Neuronal stem cell (in vitro differentiated cells): Measurements from ENCODE around the gene MAGEB5.

Experiments used
- DNase-seq: peaks from one replicate; pipeline ENCODE4 v3.0.0-alpha.2; 2013; ENCODE audit warnings: low spot score
- H2AFZ ChIP-seq: one replicate; pipeline ENCODE4 v1.6.1; 2013; ENCODE audit warnings: mild to moderate bottlenecking, low read length, inconsistent platforms
- H2AK5ac ChIP-seq: 2 replicates; pipeline ENCODE4 v1.6.1; 2013; ENCODE audit warnings: low read depth, mild to moderate bottlenecking, inconsistent platforms, low read length, moderate library complexity, mixed read lengths
- H2BK120ac ChIP-seq: 2 replicates; pipeline ENCODE4 v1.6.1; 2013; ENCODE audit warnings: low read depth, mild to moderate bottlenecking, inconsistent platforms, low read length, moderate library complexity, mixed read lengths
- H2BK12ac ChIP-seq: one replicate; pipeline ENCODE4 v1.6.1; 2013; ENCODE audit warnings: low read length, inconsistent platforms
- H2BK15ac ChIP-seq: 2 replicates; pipeline ENCODE4 v1.6.1; 2013; ENCODE audit warnings: mild to moderate bottlenecking, low read length, inconsistent platforms, mixed read lengths
- H2BK5ac ChIP-seq: one replicate; pipeline ENCODE4 v1.6.1; 2013; ENCODE audit warnings: inconsistent platforms, mild to moderate bottlenecking, low read length, moderate library complexity
- H3K14ac ChIP-seq: one replicate; pipeline ENCODE4 v1.6.1; 2013; ENCODE audit warnings: low read length, inconsistent platforms
- H3K18ac ChIP-seq: 2 replicates; pipeline ENCODE4 v1.6.1; 2013; ENCODE audit warnings: low read length, inconsistent platforms
- H3K23ac ChIP-seq: 2 replicates; pipeline ENCODE4 v1.6.1; 2013; ENCODE audit warnings: low read depth, mild to moderate bottlenecking, mixed read lengths, low read length, inconsistent platforms; ENCODE audit not compliant: poor library complexity
- H3K27ac ChIP-seq: replicated peaks from 3 replicates; pipeline ENCODE4 v1.5.1; 2013; ENCODE audit warnings: low read length, inconsistent platforms
- H3K27me3 ChIP-seq, 3 experiments: 2 replicates each; pipeline ENCODE4 v1.6.1; 2013; ENCODE audit warnings: low read length in 3 of 3, mild to moderate bottlenecking in 2 of 3, inconsistent platforms in 1 of 3, low read depth in 1 of 3, mixed read lengths in 1 of 3, moderate library complexity in 1 of 3; ENCODE audit not compliant: control insufficient read depth in 3 of 3, insufficient read depth in 3 of 3
- H3K36me3 ChIP-seq, 2 donors: replicated peaks in 1 of 2; 2 replicates each; pipeline ENCODE4 v1.6.1; 2013; ENCODE audit warnings: low read length in 2 of 2; ENCODE audit not compliant: control insufficient read depth in 2 of 2, insufficient read depth in 2 of 2
- H3K4ac ChIP-seq: 2 replicates; pipeline ENCODE4 v1.6.1; 2013; ENCODE audit warnings: inconsistent platforms, mild to moderate bottlenecking, low read length, moderate library complexity
- H3K4me1 ChIP-seq, 2 donors: 1 replicate in 1 of 2; 2 replicates in 1 of 2; pipeline ENCODE4 v1.6.1; 2013; ENCODE audit warnings: low read length in 2 of 2, low read depth in 1 of 2; ENCODE audit not compliant: control insufficient read depth in 2 of 2, insufficient read depth in 1 of 2
- H3K4me2 ChIP-seq: one replicate; pipeline ENCODE4 v1.6.1; 2013; ENCODE audit warnings: mild to moderate bottlenecking, low read length, inconsistent platforms; ENCODE audit not compliant: insufficient read depth, poor library complexity, severe bottlenecking
- H3K4me3 ChIP-seq, 2 donors: 2 replicates each; pipeline ENCODE4 v1.5.1; 2013; ENCODE audit warnings: low read length in 2 of 2, mild to moderate bottlenecking in 2 of 2, inconsistent platforms in 1 of 2, moderate library complexity in 1 of 2
- H3K79me1 ChIP-seq: one replicate; pipeline ENCODE4 v1.6.1; 2013; ENCODE audit warnings: low read depth, mild to moderate bottlenecking, inconsistent platforms, low read length, moderate library complexity
- H3K9ac ChIP-seq: one replicate; pipeline ENCODE4 v1.6.1; 2013; ENCODE audit warnings: mild to moderate bottlenecking, low read depth, low read length, inconsistent platforms; ENCODE audit not compliant: poor library complexity
- H3K9me3 ChIP-seq, 2 donors: replicated peaks in 1 of 2; 2 replicates each; pipeline versions ENCODE3 to v1.6.1; 2013; ENCODE audit warnings: low read length in 2 of 2, mild to moderate bottlenecking in 2 of 2, inconsistent platforms in 1 of 2, low read depth in 1 of 2, mixed read lengths in 1 of 2, moderate library complexity in 1 of 2; ENCODE audit not compliant: control insufficient read depth in 2 of 2, insufficient read depth in 1 of 2
- H4K8ac ChIP-seq: one replicate; pipeline ENCODE4 v1.6.1; 2013; ENCODE audit warnings: low read depth, mild to moderate bottlenecking, inconsistent platforms, low read length, moderate library complexity
- H4K91ac ChIP-seq: one replicate; pipeline ENCODE4 v1.6.1; 2013; ENCODE audit warnings: low read length, low read depth, mild to moderate bottlenecking, inconsistent platforms; ENCODE audit not compliant: poor library complexity
- WGBS, 2 donors: extraction: QIAGEN DNeasy Blood & Tissue Kit; methylation state at CpG; one replicate each; pipeline ENCODE4 v1.1.7; 2013; ENCODE audit warnings: missing lambda C conversion rate in 2 of 2, mixed read lengths in 1 of 2; ENCODE audit not compliant: insufficient read length in 2 of 2, insufficient replicate concordance in 1 of 2; ENCODE audit errors: extremely low coverage in 2 of 2; 5-methylcytosine and 5-hydroxymethylcytosine counted together

Gene MAGEB5

DNA sequence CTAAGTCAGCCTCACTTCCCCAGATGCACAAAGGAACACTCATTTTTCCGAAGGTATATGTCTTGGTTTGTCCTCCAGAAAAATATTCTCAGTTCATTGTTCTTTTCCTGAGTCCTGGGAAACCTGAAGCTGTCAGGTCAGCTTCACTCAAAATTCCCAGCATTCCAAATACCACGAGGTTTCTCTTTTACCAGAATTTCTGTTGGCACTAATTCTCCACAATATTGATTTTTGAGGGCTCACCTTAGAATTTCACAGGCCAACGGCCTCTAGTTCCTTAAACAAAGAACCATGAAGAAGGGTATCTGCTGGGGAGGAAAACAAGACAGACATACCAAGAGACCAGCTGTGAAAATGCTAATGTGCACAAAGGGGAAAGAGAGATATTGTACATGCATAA is 8.0 kb upstream of the MAGEB5 start:
- no CpG with 5 or more reads among the region's 3 CpGs for WGBS, 2 donors

DNA sequence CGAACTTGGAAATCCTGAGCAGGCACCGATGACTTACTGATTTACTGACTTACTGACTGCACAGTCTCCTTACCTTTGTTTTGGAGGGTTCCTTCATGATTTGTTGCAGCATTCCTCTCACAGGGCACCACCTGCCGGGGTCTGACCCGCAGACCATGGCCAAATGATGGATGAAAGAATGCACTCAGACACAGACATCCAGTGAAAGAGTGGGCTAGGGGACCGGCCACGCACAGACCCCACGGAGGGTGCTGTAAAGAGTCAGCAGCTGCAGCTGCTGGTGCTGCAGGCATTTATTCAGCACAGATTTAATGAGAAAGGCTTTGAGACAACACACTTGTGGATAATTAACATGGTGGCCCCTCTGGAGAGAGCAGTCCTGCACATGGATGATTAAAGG is 3.4 kb downstream of the MAGEB5 start:
- WGBS, 2 donors = no CpG with 5 or more reads among the region's 7 CpGs
- Histone ChIP-seq H2AFZ (no peak overlapping the region), H3K18ac (no peak overlapping the region), H2BK15ac (no peak overlapping the region), H2AK5ac (no peak overlapping the region), H3K4me2 (no peak overlapping the region), H2BK5ac (no peak overlapping the region), H3K4me3 (no peak overlapping the region), H3K27me3 (no peaks in the 10 kb centered on the region), H3K4me1 (no peaks in the 10 kb centered on the region), H2BK120ac (no peak overlapping the region), H3K36me3 (no peaks in the 10 kb centered on the region), H4K91ac (no peak overlapping the region), H3K79me1 (no peaks in the 10 kb centered on the region), H3K14ac (no peak overlapping the region), H3K9me3 (no peaks in the 10 kb centered on the region), H3K23ac (no peak overlapping the region), H4K8ac (no peak overlapping the region), H3K27ac (no peak overlapping the region), H3K4ac (no peak overlapping the region), H2BK12ac (no peak overlapping the region), H3K9ac (no peak overlapping the region)
- no peak for DNase-seq

More for the DNA sequence above, 8.0 kb upstream of the MAGEB5 start:
- Histone ChIP-seq H3K4ac (no peak overlapping the region), H3K9ac (no peak overlapping the region), H3K27ac (no peak overlapping the region), H3K4me3 (no peak overlapping the region), H3K14ac (no peak overlapping the region), H3K4me2 (no peak overlapping the region), H3K18ac (no peak overlapping the region), H3K36me3 (no peaks in the 10 kb centered on the region), H3K4me1 (no peaks in the 10 kb centered on the region), H3K23ac (no peak overlapping the region), H4K8ac (no peak overlapping the region), H2BK120ac (no peak overlapping the region), H3K9me3 (no peaks in the 10 kb centered on the region), H2BK15ac (no peak overlapping the region), H2BK5ac (no peak overlapping the region), H3K79me1 (no peaks in the 10 kb centered on the region), H2BK12ac (no peak overlapping the region), H3K27me3 (no peaks in the 10 kb centered on the region), H4K91ac (no peak overlapping the region), H2AFZ (no peak overlapping the region), H2AK5ac (no peak overlapping the region)
- no peak for DNase-seq

DNA sequence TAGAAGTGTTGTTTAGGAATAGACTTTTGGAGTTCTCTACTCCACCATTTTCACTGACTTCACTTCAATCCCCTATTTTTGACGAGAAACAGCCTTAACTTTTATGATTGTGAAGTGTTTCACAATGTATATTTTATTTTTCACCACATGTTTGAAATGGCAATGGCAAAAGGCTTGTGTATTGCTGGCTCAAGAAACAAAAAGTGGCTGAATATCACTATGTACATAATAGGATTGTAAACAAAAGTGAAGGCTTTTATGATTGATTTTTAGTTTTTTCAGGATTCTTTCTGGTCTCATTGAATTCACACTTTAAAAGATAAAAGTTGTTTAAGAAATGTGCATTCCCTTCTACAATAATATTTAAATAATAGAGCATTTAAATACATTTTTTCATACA is 18.2 kb downstream of the MAGEB5 start:
- Histone ChIP-seq H2AFZ (no peak overlapping the region), H2BK12ac (no peak overlapping the region), H4K91ac (no peak overlapping the region), H3K27me3 (no peaks in the 10 kb centered on the region), H3K14ac (no peak overlapping the region), H2AK5ac (no peak overlapping the region), H3K4me3 (no peak overlapping the region), H4K8ac (no peak overlapping the region), H2BK120ac (no peak overlapping the region), H3K36me3 (no peaks in the 10 kb centered on the region), H2BK15ac (no peak overlapping the region), H3K9ac (no peak overlapping the region), H3K23ac (no peak overlapping the region), H3K79me1 (no peaks in the 10 kb centered on the region), H3K4me2 (no peak overlapping the region), H3K27ac (no peak overlapping the region), H2BK5ac (no peak overlapping the region), H3K9me3 (no peaks in the 10 kb centered on the region), H3K18ac (no peak overlapping the region), H3K4ac (no peak overlapping the region), H3K4me1 (no peaks in the 10 kb centered on the region)
- no peak for DNase-seq
- WGBS, 2 donors = no CpG with 5 or more reads among the region's 1 CpG

DNA sequence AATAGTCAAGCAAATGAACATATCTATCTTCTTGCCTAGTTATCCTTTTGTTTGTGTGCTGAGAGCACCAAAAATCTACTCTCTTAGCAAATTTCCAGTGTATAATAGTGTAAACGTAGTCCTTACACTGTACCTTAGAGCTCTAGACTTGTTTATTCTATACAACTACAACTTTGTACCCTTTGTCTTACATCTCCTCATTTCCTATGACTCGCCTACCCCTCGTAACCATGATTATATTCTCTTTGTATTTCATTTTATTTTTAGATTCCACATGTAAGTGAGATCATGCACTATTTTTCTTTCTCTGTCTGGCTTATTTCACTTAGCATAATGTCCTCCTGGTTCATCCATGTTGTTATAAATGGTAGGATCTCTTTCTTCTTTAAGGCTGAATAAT is 37.6 kb downstream of the MAGEB5 start:
- Histone ChIP-seq H3K36me3 (no peaks in the 10 kb centered on the region), H2BK12ac (no peak overlapping the region), H2AFZ (no peak overlapping the region), H3K9me3 (no peaks in the 10 kb centered on the region), H3K79me1 (no peaks in the 10 kb centered on the region), H3K4me1 (no peaks in the 10 kb centered on the region), H4K91ac (no peak overlapping the region), H2BK5ac (no peak overlapping the region), H3K27me3 (no peaks in the 10 kb centered on the region), H3K14ac (no peak overlapping the region), H3K23ac (no peak overlapping the region), H2BK120ac (no peak overlapping the region), H3K4ac (no peak overlapping the region), H4K8ac (no peak overlapping the region), H3K18ac (no peak overlapping the region), H3K9ac (no peak overlapping the region), H3K4me3 (no peak overlapping the region), H3K4me2 (no peak overlapping the region), H2BK15ac (no peak overlapping the region), H3K27ac (no peak overlapping the region), H2AK5ac (no peak overlapping the region)
- WGBS, 2 donors = no CpG with 5 or more reads among the region's 3 CpGs
- DNase-seq = no peak
